ENCODE measurements around the gene RALGDS. TPM values are rescaled to one million over a fixed set of nuclear protein-coding genes. Genes with fewer than 3 reads are reported as not detected.

RALGDS gene
- 18.6 and 22.1 TPM in 2 replicates for total RNA-seq (ENCODE audit: low replicate concordance)

DNA sequence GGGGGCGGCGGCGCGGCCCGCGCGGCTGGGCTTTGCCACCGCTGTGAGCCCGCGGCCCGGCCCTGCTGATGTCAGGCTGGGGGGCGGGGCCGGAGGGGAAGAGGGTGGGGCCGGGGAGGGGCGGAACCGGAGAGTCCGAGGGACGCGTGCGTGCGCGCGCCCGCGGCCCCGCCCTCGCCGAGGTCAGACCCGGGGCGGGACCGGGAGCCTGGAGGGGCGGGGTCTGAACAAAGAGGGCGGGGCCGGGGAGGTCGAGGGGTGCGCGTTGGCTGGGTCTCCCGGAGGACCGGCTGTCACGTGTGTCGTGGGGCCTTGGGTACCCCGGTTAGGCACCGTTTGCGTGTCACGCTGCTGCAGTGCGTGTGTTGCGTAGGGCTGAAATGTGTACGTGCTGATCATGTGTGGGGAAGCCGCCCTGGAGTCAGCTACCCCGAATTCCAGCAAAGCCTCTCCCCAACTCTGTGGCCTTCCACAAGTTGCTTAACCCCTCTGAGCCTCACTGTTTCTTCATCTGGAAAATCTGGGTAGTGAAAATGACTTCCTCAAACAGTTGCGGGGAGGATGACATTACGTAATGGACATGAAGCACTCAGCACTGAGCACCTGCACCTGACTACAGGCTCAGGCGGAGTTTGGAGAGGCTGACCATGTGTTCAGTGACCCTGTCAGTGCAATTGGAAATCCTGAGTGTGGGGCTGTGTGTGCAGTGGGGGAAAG lies at the start of gene RALGDS:
Gene RALGDS, minus strand, starts transcription at position 43 of the 717 bp plus-strand sequence. CDS start 86 bp downstream, outside the sequence.

DNA sequence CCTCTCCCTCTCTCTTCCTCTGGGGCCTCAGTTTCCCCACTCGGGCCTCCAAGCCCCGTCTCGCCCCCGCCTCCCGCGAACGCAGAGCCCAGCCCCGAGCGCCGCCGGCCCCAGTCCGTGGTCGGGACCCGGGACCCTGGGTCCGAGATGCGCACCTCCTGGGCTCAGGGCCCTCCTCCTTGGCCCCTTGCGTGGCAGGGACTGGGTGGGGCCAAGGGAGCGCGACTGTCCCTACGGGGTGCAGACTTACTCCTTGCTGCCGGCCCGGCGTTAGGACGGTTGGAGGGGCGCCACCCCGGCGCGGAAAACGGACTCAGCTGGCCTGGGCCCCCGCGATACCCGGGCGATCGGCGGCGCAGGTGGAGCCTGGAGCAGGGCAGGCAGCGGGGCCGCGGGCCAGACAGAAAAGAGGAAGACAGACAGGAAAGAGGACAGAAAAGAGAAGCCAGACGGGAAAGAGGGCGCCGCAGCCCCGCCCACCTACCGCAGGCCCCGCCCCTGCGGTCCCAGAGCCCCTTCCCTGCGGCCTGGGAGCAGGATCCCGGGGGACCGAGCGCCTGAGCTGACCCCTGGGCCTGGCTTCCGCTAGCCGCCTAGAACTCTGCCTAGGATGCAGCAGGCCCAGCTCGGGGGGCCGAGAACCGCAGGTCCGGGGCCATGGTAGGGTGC lies 42.6 kb upstream of the RALGDS start, which contains the start of gene GBGT1:
Gene GBGT1, minus strand, starts transcription at position 411 of the 669 bp plus-strand sequence. CDS start 1,502 bp downstream, outside the sequence.

DNA sequence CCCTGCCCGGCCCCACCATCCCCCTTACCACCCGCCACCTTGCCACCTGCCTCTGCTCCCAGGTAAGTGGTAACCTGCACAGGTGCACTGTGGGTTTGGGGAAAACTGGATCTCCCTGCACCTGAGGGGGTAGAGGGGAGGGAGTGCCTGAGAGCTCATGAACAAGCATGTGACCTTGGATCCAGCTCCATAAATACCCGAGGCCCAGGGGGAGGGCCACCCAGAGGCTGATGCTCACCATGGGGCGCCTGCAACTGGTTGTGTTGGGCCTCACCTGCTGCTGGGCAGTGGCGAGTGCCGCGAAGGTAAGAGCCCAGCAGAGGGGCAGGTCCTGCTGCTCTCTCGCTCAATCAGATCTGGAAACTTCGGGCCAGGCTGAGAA lies 59.3 kb downstream of the RALGDS start, which contains the start of gene CEL:
Gene CEL, plus strand, starts transcription at position 218 of the 382 bp plus-strand sequence. Its CDS starts 22 bp downstream, at position 240.

Other genes starting within 250 kb of the RALGDS start
- 0.15 and 0.23 TPM in 2 replicates for gene AK8, start 243.0 kb downstream of the RALGDS start, total RNA-seq (ENCODE audit: low replicate concordance)
- 2.6 and 3.2 TPM in 2 replicates for gene SPACA9, start 242.3 kb downstream of the RALGDS start, total RNA-seq (ENCODE audit: low replicate concordance)
- gene TSC1, start 176.6 kb downstream of the RALGDS start, total RNA-seq (ENCODE audit: low replicate concordance): 19.8 and 38.7 TPM in 2 replicates
- 0.60 TPM in 1 of 2 replicates, not detected in the other for gene GFI1B, start 142.5 kb downstream of the RALGDS start, total RNA-seq (ENCODE audit: low replicate concordance)
- gene GTF3C5, start 90.2 kb downstream of the RALGDS start, total RNA-seq (ENCODE audit: low replicate concordance): 30.9 and 34.4 TPM in 2 replicates
- under 0.01 and 0.15 TPM in 2 replicates for gene CEL, start 59.3 kb downstream of the RALGDS start, total RNA-seq (ENCODE audit: low replicate concordance)
- gene GBGT1, start 42.7 kb upstream of the RALGDS start, total RNA-seq (ENCODE audit: low replicate concordance): 3.5 and 7.7 TPM in 2 replicates
- not detected in 2 replicates for gene OBP2B, start 88.0 kb upstream of the RALGDS start, total RNA-seq (ENCODE audit: low replicate concordance)
- not detected in 2 replicates for gene ABO, start 154.0 kb upstream of the RALGDS start, total RNA-seq (ENCODE audit: low replicate concordance)
- 8.1 and 11.0 TPM in 2 replicates for gene SURF6, start 214.9 kb upstream of the RALGDS start, total RNA-seq (ENCODE audit: low replicate concordance)
- gene MED22, start 226.9 kb upstream of the RALGDS start, total RNA-seq (ENCODE audit: low replicate concordance): 13.8 and 63.1 TPM in 2 replicates
- gene RPL7A, start 227.0 kb upstream of the RALGDS start, total RNA-seq (ENCODE audit: low replicate concordance): 3,249 and 3,613 TPM in 2 replicates
- 20.6 and 38.1 TPM in 2 replicates for gene SURF1, start 235.2 kb upstream of the RALGDS start, total RNA-seq (ENCODE audit: low replicate concordance)
- gene SURF2, start 235.3 kb upstream of the RALGDS start, total RNA-seq (ENCODE audit: low replicate concordance): 12.9 and 15.6 TPM in 2 replicates